Smooth muscle cell of the brain vasculature (primary cell): ENCODE measurements around the gene STPG2.
A peak's percentile ranks its signal among the peaks of the same experiment; 100 is the strongest.

Experiments
- DNase-seq: peaks from one replicate; pipeline ENCODE4 v3.0.0-alpha.2; 2012; ENCODE audit warnings: low read depth, low spot score

The STPG2 gene

DNA sequence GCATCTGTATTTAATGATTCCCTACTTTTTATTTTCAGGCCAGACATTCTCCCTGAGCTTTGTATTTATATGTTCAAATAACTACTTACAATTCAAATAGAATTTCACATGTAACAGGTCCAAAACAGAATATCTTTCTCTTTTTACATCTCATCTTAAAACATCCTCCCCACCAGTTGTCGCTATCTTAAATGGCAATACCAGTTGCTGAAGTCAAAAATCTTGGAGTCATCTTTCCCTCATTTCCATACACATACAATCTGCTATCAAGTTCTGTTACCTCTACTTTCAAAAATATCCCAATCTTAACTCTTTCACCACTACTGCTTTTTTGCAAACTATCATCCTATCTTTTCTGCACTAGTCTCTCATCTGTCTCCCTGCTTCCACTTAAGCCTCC is 330.5 kb downstream of the STPG2 start:
- DNase-seq: no peak

DNA sequence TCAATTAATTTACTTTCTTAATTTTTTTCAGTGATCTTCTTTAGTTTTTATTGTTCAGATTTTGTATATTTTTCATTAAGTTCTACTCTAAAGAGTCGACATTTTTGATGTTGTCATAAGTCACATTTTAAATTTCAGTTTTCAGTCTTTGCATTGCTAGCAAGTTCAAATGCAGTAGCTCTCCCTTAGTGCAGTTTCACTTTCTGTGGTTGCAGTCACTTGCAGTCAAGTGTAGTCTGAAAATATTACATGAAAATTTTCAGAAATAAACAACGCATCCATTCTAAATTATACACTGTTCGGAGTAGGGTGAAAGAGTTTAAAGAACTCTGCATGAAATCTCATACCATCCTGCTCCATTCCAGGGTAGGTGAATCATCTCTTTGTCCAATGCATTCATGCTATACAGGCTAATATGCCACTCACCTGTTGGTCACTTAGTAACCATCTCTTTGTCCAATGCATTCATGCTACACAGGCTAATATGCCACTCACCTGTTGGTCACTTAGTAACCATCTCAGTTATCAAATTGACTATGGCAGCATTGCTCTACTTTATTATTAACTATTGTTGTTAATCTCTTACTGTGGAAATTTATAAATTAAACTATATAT is 356.9 kb downstream of the STPG2 start:
- no peak for DNase-seq

DNA sequence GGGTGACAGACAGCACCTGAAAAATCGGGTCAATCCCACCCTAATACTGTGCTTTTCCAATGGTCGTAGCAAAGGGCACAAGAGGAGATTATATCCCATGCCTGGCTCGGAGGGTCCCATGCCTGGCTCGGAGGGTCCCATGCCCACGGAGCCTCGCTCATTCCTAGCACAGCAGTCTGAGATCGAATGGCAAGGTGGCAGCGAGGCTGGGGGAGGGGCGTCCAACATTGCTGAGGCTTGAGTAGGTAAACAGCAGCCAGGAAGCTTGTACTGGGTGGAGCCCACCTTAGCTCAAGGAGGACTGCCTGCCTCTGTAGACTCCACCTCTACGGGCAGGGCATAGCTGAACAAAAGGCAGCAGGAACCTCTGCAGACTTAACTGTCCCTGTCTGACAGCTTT is 365.1 kb downstream of the STPG2 start:
- no peak for DNase-seq

DNA sequence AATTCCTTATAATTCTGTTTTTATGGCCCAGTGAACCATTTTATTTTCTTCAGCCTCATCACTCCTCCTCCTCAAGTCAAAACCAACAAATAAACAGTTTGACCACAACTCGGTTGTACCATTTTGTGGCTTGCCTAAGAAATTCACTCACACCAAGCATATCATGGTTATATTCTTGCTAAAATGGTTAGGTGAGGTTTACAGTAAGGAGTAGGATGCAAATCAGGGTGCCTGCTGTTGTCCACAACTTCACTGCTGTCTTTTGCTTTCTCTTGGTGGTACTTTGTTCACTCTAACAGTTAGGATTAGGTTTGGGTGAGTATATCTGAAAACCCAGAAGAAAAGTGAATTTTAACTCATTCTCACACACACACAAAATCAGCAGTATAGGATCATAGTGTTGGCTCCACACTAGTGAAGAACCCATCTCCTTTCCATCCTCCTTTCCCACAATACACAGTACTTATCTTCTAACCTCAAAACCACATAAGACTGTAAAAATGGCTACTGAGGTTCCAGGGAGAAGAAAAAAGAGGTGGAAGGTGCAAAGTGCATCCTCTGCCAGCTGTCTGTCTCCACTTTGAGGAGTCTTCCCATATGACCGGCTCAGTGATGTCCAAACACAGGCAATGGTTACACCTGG is 368.8 kb downstream of the STPG2 start:
- no peak for DNase-seq

DNA sequence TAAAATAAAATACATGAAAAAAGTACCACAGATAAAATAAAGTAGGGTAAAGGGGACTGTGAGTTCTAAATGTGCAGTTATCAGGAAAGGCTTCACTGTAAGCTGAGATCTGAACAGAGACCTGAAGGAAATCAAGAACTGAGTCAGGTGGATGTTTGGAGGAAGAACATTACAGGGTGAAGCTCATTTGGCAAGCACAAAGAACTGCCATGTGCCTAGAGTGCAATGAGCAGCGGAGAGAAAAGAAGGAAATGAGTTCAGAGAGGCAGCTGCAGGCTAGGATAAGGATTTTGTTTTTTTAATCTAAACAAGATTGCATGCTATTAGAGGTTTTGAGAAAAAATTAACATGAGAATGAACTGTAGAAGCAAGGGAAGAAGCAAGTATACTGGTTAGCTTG is 373.1 kb downstream of the STPG2 start:
- no peak for DNase-seq

DNA sequence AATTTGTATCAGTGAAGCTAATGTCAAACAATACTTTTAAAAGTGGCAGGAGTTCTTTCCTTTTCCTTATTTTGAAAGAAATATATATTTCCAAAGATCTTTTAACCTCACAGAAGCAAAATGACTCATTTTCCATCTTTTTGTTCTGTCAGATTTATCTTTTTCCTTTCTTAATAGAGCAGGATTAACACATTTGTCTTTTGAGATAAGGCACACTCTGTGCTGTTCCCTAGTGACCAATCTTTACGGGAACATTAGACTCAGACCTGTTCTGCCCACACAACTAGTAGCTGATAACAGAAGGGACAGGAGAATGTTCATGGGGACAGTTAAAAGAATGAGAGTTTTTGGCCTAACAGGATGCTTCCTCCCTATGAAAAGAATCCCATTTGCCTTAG is 381.2 kb downstream of the STPG2 start:
- DNase-seq: no peak

DNA sequence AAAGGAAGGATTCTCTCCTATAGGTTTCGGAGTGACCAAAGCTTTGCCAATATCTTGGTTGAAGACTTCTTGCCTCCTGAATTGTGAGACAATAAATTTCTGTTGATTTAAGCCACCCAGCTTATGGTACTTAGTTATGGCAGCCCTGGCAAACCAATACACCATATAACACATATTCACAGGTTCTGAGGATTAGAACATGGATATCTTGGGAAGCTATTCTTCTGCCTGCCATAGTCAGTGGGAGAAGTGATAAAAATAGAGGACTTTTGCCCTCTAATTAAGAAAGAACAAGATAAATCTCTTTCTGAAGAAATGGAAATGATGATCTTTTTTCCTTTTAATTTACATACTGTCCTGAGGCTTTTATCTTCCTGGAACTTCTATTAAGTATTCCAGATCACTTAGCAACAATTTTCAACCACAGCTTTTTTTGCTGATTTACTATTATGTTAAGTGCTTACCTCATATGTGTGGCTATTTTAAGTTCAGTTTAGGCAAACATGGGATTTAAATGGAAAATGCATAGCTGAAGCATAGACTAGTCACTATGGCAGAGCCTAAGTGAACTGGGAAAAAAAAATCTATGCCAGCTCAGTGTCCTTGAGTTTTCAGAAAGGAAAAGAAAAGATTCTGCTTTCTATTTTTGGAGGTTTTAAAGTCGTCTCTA is 381.7 kb downstream of the STPG2 start:
- no peak for DNase-seq

DNA sequence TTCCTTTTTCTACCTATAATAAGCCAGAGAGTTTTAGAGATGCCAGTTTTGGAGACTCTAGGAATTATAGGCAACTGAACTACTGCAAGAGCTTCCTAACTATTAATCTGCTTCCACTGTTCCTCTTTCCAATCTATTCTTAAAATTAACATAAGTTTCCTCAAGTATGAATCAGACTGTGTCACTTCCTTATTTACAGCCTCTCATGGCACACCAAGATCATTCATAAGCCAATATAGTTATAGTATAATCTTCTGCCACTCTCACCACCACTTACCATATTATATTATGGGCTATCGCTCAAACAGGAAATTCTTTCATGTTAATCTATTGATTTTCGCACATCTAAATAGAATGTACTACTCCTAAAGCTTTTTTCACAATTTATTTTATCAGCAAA is 383.5 kb downstream of the STPG2 start:
- DNase-seq: no peak

DNA sequence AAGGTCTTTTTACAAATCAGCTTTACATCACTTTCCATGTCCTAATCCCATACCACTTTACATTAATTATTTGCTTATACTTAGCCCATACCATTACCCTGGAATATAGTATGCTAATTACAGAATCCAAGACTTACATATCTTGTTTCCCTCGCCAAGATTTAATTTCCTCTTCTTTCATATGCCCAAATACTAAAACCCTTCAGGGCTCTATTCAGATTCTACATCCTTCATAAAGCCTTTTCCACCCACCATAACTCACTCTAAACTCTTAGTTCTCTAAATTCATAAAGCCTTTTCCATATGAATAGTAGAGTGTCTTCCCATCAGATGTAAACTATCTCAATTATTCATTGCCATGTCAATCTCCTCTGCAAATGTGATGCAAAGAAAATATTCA is 390.7 kb downstream of the STPG2 start:
- no peak for DNase-seq

DNA sequence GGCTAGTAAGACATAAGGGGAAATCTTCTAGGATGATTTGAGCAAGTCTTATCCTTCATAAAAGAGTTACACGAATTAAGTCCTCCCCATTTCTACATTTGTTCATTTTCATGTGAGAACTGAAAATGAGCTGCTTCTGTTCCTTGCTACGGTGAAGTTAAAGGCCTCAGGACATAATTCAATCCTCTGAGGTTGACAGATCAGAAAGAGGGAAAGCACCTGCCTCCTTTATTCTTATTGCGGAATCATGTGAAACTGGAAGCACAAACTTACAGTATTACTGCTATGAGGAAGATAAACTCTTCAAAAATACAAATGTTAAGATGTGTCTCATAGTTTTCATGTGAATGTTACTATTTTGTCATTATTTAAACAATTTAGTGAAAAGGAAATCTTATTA is 395.3 kb downstream of the STPG2 start:
- no peak for DNase-seq

DNA sequence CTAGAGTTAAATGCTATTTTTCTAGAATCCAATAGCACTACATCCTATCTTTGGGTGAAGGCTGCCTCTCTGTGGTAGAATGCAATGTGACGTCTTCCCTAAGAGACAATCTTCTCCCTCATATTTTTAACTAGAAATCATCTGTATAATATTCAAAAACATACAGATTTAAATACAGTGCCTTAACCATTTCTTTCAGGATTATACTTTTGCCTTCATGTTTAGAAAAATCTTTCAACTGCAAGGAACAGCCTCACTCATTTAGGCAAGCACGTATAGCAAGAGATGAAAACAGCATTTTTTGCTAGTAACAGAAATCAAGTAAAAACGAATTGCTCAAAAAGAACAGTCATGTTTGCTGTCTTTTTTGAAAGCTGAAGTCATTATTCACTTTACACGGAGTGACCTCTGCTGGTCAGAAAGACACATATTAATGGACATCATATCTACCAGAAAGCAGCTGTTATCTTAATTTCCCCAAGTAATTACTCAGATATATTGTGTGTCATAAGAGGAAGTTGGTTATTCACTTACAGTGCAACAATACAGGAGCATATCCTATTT is 422.3 kb downstream of the STPG2 start:
- DNase-seq: peak; percentile 17

DNA sequence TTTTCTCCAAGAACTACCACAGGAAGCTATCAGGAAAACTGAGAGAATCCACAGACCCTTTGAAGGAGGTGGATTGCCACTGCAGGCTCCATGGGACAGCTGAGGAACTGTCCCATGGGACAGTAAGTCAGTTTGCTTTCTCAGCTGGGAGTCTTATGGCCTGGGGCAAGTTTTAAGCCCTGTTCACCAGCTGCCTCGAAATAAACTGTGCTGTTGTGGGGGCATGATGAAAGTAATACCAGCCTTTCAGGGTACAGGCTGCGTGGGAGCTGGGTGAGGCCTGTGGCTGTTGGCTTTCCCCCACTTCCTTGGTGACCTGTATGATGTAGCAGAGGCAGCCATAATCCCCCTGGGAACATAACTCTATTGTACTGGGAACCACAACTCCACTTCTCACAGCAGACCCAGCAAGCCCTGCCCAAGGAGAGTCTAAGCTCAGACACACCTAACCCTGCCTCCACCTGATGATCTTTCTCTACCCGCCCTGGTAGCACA is 452.1 kb downstream of the STPG2 start:
- no peak for DNase-seq

DNA sequence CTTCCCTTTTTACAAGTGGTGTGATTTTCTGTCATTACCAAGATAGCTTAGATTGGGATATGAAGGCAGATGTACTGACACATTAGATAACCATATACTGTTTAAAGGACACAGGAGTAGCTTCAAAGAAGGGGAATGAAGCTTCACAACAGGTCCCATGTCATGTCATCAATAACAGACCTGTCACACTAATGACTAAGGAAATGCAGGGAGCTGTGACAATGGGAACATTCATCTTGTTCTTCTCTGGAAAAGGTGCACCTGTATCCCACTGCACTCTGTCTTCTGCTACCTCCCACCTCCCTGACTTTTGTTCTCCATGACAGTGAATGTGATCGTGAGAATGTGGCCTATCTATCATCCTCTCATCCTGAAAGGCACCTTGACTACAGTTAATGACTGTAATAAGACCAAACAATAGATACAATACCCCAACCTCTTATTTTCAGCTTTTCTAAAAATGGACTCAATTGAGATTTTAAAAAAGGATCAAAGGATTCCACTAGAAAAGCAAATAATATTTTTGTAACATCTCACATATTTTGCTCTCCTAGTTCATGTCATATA is 472.5 kb downstream of the STPG2 start:
- DNase-seq: no peak

DNA sequence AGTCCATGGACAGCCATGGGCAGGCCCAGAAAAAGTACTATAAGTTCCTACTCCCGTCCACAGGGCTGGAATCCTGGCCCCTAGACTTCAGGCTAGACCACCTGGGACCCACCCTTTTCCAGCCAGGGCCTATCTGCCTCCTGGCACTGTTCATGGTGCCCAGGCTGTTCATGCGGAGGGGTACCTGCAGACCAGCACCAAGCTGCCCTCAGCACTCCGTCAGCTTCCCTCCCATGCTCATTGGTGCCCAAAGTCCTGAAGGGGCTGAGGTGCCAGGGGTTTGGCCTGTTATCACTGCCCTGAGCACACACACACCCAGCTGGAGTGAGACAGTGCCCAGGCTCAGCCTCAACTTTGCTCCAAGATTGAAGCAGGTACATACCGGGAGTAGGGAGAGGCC is 477.7 kb downstream of the STPG2 start:
- DNase-seq: no peak

DNA sequence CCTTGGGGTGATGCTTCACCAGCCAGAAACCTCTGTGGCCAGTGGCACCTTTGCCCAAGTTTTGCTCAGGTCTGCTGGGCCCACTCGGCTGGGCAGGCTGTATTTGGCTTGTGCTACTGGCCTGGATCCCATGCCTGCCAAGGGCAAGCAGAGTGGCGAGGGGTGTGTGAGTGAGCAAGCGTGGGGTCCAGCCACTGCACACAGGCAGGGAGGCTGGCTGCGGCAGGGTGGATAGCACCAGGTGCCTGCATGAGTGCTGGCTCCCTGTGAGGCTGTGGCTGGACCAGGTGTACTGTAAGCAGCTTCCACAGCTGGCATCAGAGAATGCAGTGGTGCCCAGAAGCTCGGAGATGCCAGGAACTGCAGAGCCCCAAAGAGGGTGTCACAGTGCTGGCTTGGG is 478.5 kb downstream of the STPG2 start:
- DNase-seq: no peak

DNA sequence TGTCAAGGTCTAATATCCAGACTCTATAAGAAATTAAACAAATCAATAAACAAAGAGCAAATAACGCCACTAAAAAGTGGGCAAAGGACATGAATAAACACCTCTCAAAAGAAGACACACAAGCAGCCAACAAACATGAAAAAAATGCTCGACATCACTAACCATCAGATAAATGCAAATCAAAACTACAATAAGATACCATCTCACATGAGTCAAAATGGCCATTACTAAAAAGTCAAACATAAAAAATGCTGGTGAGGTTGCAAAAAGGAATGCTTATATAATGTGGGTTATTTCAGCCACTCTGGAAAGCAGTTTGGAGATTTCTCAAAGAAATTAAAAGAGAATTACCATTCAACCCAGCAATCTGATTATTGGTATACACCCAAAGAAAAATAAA is 481.1 kb downstream of the STPG2 start:
- DNase-seq: no peak

DNA sequence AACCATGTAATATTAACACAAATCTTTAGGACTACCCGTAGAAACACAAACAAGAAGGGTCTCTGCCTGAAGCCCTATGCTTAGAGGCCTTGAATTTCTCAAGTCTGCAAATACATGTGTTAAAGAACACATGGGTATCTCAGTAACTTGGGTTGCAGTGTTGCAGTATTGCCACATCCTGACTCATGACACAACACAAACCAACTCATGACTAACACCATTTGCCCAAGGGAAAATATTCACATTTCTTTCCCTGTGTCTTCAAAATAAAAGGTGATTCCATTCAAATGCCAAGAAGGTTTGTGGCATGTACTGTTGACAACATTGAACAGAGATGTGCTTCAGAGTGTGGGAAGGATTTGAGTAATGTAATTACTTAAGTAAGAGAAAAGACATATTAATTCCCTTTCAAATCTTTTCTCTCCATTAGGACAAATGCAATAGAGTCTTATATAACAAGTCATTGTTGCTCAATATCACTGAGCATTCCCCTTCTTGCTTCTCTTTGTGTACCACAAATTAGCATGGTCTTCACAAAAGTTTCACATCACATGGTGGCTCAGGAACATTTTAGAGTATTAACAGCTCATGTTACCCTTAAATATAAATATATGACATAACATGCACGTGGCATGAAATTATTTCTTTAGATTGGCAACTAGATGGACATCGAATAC is 487.1 kb downstream of the STPG2 start:
- DNase-seq: no peak

DNA sequence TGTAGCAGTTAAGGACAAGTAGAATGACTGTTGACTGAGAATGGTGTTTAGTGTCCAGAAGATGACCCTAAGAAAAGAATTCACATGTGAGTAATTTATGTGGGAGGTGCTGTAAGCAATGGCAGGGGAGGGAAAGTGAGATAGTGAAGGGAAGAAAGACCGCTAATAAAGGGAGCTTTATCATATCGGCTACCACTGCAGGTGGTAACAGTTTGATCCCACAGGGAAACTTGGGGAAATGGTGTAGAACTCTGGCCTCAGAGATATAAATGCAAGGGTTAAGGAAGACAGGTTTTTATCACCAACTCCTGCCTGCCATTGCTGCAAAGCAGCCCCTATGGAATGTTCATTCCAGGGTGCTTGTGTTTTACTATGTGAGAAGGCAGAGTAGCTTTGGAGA is 489.6 kb downstream of the STPG2 start:
- DNase-seq: no peak

DNA sequence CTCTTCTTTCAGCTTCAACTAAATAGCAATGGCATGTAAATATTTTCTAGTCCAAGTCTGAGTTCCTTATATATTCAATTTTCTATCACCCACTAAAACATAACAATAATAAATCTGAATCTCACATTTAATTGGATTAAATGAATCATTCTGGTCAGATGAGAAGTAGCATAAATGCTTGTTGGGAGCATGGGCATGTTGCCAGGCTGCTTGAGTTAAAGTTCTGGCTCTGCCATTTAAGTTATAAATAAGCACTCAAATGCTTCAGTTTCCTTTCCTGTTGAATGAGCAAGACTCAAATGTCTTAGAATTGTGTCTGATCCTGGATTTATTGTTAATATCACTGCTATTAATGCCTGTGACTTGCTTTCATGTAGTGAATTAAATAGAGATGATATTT is 496.3 kb downstream of the STPG2 start:
- DNase-seq: no peak

DNA sequence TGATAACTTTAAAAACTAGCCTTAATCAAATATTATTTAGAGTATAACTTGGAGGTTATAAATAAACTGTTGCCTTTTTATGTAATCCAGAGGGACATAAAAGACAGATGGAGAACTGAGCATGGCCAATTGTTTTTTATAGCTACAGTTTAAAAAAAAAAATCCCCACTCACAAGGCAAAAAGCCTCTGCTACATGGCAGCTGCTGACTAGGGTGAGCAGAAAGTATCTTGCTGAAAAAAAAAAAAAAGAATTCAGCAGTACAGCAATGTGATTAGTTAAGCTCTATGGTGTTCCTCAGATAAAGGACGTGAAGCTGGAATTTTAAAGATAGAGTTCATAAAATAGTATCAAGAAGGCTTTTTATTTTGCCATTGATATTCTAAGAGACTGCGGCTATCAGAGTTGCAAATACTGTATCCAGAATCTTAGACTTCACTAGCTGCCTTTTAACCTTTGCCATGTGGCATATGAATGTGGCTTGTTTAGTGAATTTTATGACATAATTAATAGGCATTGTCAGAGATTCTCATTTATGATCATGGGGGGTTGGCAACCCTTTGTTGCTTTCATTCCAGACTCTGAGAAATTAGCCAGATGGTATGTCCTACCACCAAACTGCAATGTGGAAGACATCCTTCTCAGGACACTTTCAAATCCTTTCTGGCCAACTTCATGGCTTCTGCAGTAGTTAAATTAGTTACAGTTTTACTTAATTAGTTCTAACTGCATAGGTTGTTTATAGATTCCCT is 498.0 kb downstream of the STPG2 start:
- DNase-seq: no peak

DNA sequence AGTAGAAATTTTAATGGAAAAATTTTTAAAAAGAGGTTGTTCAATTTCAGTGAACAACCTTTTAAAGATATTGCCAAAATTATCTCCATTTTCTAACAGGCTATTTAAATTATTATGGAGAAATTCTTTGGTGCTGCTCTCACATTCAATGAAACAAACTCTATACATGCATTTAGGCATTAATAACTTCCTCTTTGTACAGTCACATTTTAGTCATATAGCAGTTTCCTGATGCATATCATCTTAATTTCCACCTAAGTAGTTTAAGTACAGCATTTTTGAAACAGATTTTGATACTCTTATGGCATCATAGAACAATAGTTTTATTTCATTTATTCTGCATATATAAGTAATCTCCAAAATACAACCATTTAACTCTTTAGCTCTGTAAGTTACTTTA is 500.1 kb downstream of the STPG2 start:
- no peak for DNase-seq
